Stimulated activated CD8-positive, alpha-beta memory T cell treated with anti-CD3 and anti-CD28 coated beads, Interleukin-7, amount 100 ng/mL, for 24 hours (primary cell): ENCODE data around the gene CABLES1.
"Not testable (repeated sequence)": the region's sequence is repeated elsewhere in the genome, so short reads cannot be mapped to it uniquely, and the experiment has no call there.

ENCODE experiments used
- DNase-seq: peaks from one replicate; pipeline ENCODE4 v3.0.0-alpha.2; 2020; ENCODE audit warnings: low read depth

Gene CABLES1

GRCh38 chr18:23134780-23135549 lies at the start of gene CABLES1:
CABLES1 (plus strand) TSS chr18:23135485; CDS start chr18:23135763, 278 bp downstream.
- DNase-seq, result no peak

GRCh38 chr18:23087352-23087751 lies 47.9 kb upstream of the CABLES1 start:
- DNase-seq, result no peak

- DNase-seq, result no peak
Measured at GRCh38 chr18:23088310-23088709, 47.0 kb upstream of the CABLES1 start.

GRCh38 chr18:23091017-23091993 lies 44.0 kb upstream of the CABLES1 start:
- not testable (repeated sequence) for DNase-seq

GRCh38 chr18:23092121-23092520 lies 43.2 kb upstream of the CABLES1 start:
- DNase-seq, result no peak

- not testable (repeated sequence) for DNase-seq
Measured at GRCh38 chr18:23093130-23093529, 42.2 kb upstream of the CABLES1 start.

- DNase-seq, result no peak
Measured at GRCh38 chr18:23093772-23094171, 41.5 kb upstream of the CABLES1 start.

GRCh38 chr18:23094411-23095190 lies 40.7 kb upstream of the CABLES1 start:
- DNase-seq, result no peak

- DNase-seq, result no peak
Measured at GRCh38 chr18:23095463-23095862, 39.8 kb upstream of the CABLES1 start.

GRCh38 chr18:23097016-23097415 lies 38.3 kb upstream of the CABLES1 start:
- DNase-seq, result not testable (repeated sequence)

- no peak for DNase-seq
Measured at GRCh38 chr18:23099621-23100020, 35.7 kb upstream of the CABLES1 start.

GRCh38 chr18:23101861-23102432 lies 33.3 kb upstream of the CABLES1 start:
- no peak for DNase-seq

- no peak for DNase-seq
Measured at GRCh38 chr18:23102493-23103261, 32.6 kb upstream of the CABLES1 start.

GRCh38 chr18:23103449-23103848 lies 31.8 kb upstream of the CABLES1 start:
- DNase-seq, result no peak

GRCh38 chr18:23105030-23105429 lies 30.3 kb upstream of the CABLES1 start:
- DNase-seq, result no peak

- no peak for DNase-seq
Measured at GRCh38 chr18:23105581-23106219, 29.6 kb upstream of the CABLES1 start.

- no peak for DNase-seq
Measured at GRCh38 chr18:23106575-23106974, 28.7 kb upstream of the CABLES1 start.

- DNase-seq, result no peak
Measured at GRCh38 chr18:23107718-23108117, 27.6 kb upstream of the CABLES1 start.

GRCh38 chr18:23108496-23108895 lies 26.8 kb upstream of the CABLES1 start:
- DNase-seq, result no peak

GRCh38 chr18:23109163-23109562 lies 26.1 kb upstream of the CABLES1 start:
- DNase-seq, result not testable (repeated sequence)
